ENCODE results near the gene MAST3.

The MAST3 gene

GRCh38 chr19:18114483-18114882 lies 16.9 kb downstream of the MAST3 start:
- no peak for DNase-seq

- no peak for DNase-seq
Observed at GRCh38 chr19:18117364-18117691, 19.8 kb downstream of the MAST3 start.

- DNase-seq, result peak; percentile 88
Observed at GRCh38 chr19:18117692-18118378, 20.3 kb downstream of the MAST3 start.

- DNase-seq, result no peak
Observed at GRCh38 chr19:18118420-18119012, 20.9 kb downstream of the MAST3 start.

- DNase-seq, result no peak
Observed at GRCh38 chr19:18119013-18119716, 21.6 kb downstream of the MAST3 start.

GRCh38 chr19:18119717-18120105 lies 22.1 kb downstream of the MAST3 start:
- DNase-seq, result no peak

- DNase-seq, result no peak
Observed at GRCh38 chr19:18120127-18120526, 22.5 kb downstream of the MAST3 start.

GRCh38 chr19:18121166-18121565 lies 23.6 kb downstream of the MAST3 start:
- DNase-seq, result no peak

- no peak for DNase-seq
Observed at GRCh38 chr19:18122424-18122823, 24.8 kb downstream of the MAST3 start.

GRCh38 chr19:18122860-18123795 lies 25.6 kb downstream of the MAST3 start:
- no peak for DNase-seq

GRCh38 chr19:18123819-18124218 lies 26.2 kb downstream of the MAST3 start:
- no peak for DNase-seq

GRCh38 chr19:18126097-18126496 lies 28.5 kb downstream of the MAST3 start:
- DNase-seq, result no peak

GRCh38 chr19:18128044-18128443 lies 30.5 kb downstream of the MAST3 start:
- no peak for DNase-seq

- DNase-seq, result no peak
Observed at GRCh38 chr19:18128805-18129204, 31.2 kb downstream of the MAST3 start.

GRCh38 chr19:18130523-18131242 lies 33.1 kb downstream of the MAST3 start:
- no peak for DNase-seq

GRCh38 chr19:18131841-18132596 lies 34.4 kb downstream of the MAST3 start:
- DNase-seq, result no peak

- DNase-seq, result no peak
Observed at GRCh38 chr19:18135712-18136584, 38.4 kb downstream of the MAST3 start.

GRCh38 chr19:18137242-18137641 lies 39.7 kb downstream of the MAST3 start:
- no peak for DNase-seq

- no peak for DNase-seq
Observed at GRCh38 chr19:18137657-18138339, 40.2 kb downstream of the MAST3 start.

GRCh38 chr19:18140473-18140872 lies 42.9 kb downstream of the MAST3 start:
- DNase-seq, result no peak

Data from DMS79 treated with DMSO at 0.1 percent for 48 hours (cell line).